Stimulated activated CD4-positive, alpha-beta T cell treated with anti-CD3 and anti-CD28 coated beads, TNF-alpha, amount 100 ng/mL, for 1 hour (primary cell): ENCODE data around the gene TMEM218.
"Not testable (repeated sequence)": the region's sequence is repeated elsewhere in the genome, so short reads cannot be mapped to it uniquely, and the experiment has no call there.

Source experiments
- DNase-seq, 3 donors: peaks; one replicate each; pipeline ENCODE4 v3.0.0-alpha.2; 2020; ENCODE audit warnings: low read depth in 3 of 3, low spot score in 1 of 3

The TMEM218 gene

GRCh38 chr11:125090816-125091215 is 20.6 kb downstream of the TMEM218 start:
- DNase-seq, result no peak

GRCh38 chr11:125090151-125090550 is 21.3 kb downstream of the TMEM218 start:
- not testable (repeated sequence) for DNase-seq

- DNase-seq, result not testable (repeated sequence)
Observed at GRCh38 chr11:125089481-125089880, 21.9 kb downstream of the TMEM218 start.

- DNase-seq, result no peak
Observed at GRCh38 chr11:125088576-125089455, 22.6 kb downstream of the TMEM218 start.

- no peak for DNase-seq
Observed at GRCh38 chr11:125088123-125088522, 23.3 kb downstream of the TMEM218 start.

DNA sequence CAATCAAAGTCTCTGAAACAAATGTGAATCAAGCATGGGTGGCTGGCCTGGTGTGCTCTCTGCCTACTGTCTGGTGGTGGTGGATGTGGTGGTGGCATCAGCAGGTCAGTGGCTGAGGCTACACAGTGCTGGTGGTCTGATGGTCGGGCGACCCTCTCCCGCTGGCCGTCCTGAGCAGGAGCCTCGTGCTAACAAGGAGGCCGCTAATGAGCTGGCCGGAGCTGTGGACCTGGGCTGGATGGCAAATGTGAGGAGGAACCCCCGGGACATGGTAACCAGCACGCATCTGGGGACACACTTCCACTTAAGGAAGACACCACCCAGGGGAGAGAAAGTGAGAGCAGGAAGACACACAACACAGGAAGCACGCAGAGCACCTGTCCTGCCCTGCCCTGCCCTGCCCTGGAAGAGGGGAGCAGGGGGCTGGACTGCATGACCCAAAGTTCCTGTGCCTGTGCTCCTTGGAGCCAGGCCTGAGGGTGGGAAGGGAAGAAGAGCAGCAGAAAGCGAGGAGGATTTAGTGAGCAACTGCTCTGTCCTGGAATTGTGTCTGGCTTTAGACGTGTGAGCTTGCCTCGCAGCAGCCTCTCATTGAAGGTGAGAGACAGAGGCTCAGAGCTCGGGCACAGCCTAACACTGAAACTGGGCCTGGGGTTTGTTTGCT is 24.7 kb downstream of the TMEM218 start:
- no peak for DNase-seq

DNA sequence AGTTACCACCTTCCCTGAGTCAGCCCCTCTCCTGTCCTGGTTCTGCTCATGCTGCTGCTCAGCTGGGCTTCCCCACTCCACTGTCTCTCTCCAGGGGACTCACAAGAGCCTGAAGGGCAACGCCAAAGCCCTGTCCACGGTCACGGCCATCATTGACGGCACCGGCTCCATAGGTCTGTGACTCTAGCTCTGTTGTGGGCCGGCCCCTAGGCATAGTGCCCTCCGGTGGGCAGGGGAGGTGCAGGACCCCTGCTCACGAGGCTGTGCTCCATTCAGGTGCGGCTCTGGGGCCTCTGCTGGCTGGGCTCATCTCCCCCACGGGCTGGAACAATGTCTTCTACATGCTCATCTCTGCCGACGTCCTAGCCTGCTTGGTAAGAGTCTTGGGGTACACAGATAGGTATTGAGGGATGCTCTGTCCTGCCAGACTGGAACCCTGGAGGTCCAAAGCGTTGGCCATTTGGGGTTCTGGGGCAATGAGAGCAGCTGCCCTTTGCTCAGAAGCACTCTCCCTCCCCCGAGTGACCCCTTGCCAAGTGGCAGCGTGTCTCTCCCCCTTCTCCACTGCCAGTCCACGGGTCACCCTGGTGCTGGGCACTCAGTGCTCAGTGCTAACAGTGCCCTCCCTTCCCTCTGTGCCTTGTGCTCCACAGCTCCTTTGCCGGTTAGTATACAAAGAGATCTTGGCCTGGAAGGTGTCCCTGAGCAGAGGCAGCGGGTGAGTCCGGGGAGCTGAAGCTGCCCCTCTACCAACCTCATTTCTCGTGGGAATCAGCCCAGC is 25.9 kb downstream of the TMEM218 start:
- DNase-seq, result no peak

DNA sequence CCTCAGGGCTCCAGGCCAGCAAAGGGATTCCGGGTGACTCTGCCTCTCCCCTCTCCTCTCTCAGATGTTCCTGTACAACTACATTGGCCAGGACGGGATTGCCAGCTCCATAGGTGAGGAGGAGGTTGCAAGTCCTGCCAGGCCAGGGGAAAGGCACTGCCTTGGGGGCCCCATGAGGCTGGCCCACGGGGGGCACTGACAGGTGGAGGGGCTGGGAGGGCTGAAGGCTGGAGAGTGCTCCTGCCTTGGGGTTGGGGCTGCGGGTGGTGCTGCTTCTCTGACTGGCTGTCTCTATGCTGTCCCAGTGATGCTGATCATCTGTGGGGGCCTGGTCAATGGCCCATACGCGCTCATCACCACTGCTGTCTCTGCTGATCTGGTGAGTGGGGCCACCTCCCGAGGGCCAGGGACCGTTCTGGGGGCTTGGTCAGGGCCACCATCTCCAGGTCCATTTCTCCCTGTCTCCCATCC is 26.6 kb downstream of the TMEM218 start:
- no peak for DNase-seq

DNA sequence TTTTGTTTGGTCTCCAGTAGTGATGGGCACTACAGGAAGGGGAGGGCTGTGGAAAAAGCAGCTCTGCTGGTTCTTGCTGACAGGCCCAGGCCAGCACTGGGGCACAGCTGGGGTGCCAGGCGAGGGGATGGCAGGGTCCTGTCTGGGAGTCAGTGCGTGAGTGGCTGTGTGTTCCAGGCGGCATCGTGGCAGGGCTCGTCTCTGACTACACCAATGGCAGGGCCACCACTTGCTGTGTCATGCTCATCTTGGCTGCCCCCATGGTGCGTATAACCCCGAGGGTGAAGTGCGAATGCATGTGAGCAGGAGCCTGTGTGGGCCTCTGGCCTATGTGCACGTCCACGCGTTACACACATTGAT is 27.4 kb downstream of the TMEM218 start:
- DNase-seq, result no peak

DNA sequence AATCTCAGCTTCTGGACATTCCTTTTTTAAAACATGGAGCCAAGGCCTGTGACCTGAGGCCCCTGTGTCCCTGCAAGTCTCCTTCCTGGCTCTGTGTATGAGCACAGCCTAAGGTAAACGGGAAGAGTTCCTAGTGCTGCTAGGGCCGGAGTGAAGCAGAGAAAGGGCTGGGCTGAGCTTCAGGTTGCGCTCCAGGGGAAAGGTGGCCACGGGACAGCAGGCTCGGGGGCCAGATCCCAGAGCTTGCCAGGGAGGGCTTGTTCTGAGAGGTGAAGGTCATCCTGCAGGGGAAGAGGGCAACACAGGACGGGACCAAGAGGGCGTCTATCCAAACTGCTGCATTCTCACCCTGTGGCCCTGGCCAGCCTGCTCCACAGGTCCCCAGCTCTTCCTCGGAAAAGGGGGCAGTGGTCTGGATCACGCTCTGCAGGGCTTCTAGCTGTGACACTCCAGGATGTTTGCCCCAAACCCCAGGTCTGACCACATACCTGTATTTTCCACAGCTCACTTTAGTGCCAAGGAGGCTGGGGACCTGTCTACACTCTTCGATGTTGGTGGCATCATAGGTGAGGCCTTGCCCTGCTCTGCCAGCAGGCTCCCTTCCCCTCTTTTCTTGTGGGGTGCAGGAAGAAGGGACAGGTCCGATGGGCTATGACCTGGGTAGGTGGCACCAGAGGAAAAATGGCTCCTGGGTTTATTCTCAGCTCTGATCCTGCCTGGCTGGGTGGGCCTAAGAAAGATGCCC is 27.9 kb downstream of the TMEM218 start:
- no peak for DNase-seq

- no peak for DNase-seq
Observed at GRCh38 chr11:125082611-125083311, 28.7 kb downstream of the TMEM218 start.

DNA sequence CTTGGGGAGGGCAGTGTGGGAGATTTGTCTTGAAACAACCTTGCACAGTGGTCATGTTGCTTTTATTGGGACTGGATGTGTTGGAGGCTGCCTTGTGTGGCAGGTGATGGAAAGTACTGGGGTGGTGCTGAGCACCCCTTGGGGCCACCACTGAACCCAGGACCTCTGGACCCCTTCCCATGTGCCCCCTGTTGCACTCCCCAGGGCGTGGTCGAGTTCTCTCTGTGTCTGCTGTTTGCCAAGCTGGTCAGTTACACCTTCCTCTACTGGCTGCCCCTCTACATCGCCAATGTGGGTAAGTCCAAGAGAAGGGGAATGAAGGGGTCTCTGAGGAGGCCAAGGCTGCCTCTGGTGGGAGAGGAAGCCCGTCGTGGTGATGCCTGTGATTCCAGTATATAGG is 29.4 kb downstream of the TMEM218 start:
- DNase-seq, result no peak

DNA sequence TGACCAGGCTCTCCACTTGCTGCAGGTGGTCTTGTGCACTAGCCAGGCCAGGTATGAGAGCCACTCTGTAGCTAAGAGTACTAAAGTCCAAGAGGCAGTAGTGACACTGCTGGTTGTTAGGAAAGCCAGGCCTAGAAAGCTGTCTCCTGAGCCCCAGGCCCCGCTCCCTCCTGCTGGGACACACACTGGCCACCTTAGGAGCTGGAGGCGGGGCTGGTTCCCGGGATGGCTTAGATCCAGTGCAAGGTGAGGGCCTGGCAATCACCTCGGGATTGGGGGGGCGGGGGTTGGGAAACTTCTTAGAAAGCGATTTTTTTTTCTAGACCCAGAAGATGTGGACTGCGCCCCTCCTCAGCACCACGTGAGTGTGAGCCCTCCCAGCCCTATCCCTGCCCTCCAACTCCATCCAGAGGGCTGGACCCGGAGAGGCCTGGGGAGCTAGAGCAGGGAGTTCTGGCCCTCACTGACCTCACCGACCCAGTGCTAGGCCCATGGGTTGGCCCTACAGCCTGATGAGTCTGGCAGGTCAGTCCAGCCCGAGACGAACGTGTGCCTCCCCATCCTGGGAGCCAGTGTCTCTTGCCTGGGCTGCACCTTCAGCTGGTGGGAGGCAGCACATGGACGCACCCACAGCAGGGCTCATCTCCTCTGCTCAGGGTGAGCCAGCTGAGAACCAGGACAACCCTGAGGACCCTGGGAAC is 30.2 kb downstream of the TMEM218 start:
- DNase-seq, result no peak

- DNase-seq, result no peak
Observed at GRCh38 chr11:125080531-125080911, 30.9 kb downstream of the TMEM218 start.

DNA sequence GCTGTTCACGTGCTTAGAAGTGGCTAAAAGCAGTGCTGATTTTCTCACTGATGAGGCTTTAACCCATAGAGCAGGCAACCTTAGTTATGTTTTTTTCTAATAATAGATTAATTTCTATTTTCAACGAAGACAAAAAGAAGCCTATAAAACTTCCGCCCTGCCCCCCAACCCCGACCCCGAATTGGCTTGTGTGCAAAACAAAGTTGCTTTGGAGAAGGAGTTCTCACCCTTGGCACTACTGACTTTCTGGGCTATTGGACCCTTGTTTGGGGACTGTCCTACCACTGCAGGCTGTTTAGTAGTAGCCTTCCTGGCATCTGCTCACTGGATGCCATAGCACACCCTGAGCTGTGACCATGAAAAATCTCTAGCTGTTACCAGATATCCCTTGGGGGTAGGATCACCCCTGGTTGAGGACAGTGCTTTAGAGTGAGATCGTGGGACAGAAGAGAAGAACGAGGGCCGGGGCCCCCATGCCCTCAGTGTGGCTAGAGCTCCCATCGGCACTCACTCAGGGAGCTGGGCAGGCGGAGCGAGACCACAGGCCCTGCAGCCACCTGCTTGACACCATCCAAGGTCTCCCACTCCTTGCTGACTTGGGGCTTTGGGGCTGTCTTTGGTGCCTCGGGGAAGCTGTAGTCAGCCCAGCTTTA is 31.4 kb downstream of the TMEM218 start:
- no peak for DNase-seq

- no peak for DNase-seq
Observed at GRCh38 chr11:125079151-125079877, 32.1 kb downstream of the TMEM218 start.

DNA sequence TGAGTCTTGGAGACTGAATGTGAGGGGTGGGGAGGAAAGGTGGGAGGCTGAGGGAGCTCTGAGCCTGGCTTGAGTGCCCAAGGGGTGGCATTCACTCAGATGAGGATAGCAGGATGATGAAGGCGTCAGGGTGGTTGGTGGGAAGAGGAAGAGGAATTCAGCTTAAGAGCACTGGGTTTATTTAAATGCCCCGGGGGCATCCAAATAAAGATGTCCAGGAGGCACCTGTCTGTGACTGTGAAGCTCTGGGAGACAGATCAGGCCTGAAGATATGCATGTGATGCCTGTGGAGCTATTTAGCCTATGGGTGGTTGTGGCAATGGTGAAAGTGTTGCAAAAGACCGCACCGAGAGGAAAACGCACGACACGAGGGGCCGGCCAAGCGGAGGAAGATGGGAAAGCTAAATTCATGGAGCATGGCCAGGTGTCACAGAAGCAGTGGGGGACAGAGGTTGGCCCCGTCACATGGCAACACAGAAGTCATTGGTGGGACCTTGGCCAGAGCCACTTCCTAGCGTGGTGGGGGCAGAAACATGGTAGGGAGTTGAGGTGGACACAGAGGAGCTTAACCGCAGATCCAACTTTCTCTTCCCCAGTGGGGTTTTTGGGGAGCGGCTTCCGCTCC is 32.8 kb downstream of the TMEM218 start:
- DNase-seq, result no peak

DNA sequence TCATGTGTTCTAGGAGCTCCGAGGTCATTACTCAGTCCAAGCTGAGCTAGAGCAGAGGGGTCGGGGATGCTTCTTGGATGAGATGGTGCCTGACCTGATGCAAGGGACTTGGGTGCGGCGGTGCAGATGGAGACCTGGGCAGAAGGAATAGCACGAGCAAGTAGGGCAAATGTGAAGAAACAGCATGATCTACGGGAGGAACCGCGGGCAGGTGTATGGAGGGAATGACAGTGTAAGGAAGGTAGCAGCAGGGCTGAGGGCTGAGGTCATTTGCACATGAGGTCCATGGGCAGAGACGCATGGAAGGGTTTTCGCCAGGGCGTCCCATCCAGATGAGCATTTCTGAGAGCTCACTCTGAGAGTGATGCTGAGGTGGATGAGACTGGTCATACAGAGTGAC is 33.4 kb downstream of the TMEM218 start:
- DNase-seq, result no peak
